ENCODE measurements around the gene LRPAP1.

The LRPAP1 gene

DNA sequence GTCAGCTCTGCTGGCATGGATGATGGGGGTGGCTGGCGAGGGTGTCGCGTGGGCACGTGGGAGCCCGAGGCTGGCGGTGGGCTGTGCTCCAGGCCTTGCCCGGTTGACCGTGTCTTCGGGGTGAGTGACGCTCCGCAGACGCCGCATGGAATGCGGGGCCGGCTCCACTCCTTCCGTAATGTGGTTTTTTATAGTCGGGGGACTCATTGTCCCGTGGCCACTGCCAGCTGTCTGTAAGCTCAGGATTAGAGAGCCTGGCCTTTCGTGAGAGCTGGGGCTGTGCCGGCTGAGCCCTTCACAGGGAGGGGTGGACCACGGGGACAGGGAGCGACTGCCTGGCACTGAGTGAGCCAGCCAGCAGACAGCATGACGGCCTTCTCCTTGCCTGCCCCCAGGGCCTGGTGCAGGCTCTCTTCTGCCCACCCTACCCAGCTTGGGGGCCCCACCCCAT, 48.7 kb downstream of the LRPAP1 start:
- no peak for DNase-seq

DNA sequence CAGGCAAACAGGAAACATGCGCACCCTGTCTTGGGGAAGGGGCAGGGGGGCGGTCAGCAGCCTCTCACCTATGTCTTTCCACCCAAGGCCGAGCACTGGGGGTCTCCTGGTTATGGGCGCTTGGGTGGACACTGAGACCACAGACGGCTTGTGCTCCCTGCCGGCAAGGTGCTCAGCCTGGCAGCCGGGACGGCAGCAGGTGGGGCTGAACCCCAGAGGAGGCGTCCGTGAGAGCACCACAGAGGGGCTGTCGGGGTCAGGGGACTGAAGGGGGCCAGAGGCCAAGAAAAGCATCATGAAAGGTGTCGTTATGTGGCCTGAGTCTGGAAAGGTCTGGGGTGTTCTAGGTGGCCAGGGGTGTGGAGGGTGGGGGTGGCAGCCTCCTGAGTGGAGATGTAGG, 49.5 kb downstream of the LRPAP1 start:
- DNase-seq = no peak

DNA sequence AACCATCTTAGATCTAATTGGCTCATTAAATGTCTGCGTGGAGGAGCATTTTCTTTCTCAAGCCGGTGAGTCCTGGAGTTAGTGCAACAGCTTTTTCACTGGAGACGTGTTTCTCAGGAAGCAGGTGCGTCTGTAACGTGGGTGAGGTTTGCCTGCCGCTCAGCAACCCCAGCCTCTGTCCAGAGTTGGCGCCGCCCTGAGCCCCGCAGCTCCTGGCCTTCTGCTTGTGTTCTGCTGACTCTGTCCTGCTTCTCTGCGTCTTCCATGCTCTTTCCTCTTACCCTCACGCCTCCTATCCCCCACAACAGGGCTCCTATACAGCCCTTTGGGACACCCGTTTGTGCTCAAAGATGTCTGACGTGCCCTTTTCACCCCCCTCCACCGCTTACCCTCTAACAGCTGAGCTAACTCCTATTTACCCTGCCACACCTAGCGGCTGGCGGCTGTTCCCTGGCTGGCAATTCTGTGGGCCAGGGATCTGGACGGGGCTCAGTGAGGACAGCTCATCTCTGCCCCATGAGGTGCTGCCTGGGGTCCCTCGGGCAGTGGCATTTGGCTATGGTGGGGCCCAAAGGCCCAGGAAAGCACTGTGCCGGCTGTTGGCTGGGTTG, 50.3 kb downstream of the LRPAP1 start:
- no peak for DNase-seq

DNA sequence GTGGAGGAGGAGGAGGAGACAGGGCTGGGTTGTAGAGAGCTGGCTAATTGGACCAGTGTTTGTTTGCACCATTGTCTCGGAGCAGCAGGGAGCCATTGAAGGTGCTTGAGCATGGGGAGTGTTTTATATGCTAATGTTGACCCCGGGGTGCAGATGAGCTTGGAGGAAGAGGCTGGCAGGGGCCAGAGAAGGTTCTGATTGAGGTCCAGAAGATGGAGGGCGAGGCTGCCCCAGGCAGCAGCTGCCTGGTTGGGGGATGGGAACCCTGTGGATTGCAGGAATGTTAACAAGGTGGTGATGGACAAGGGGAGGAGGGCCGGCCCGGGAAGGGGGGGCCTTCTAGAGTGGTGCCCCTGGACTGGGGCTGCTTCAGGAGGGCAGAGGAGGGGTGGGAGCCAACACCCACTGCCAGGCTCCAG, 51.1 kb downstream of the LRPAP1 start:
- DNase-seq = no peak

DNA sequence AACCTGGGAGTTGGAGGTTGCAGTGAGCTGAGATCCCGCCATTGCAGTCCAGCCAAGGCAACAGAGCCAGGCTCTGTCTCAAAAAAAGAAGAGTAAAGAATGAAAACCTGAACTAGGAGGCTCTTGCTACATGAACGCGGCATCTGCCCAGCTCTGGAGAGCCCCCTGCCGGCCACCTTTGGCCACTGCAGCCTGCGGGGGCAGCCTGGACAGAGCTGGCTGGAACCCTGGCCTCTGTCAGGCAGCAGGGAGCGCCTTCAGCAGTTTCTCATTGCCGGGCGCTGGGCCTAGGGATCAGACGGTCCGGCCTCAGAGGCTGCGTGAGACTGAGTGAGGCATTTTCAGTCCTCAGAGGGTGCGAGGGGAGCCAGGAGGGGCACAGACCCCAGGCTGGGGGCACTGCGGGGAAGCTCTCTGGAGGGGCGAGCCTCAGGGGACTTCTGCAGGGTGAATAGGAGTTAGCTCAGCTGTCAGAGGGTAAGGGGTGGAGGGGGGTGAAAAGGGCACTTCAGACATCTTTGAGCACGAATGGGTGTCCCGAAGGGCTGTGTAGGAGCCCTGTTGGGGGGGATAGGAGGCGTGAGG, 51.6 kb downstream of the LRPAP1 start:
- DNase-seq = peak; percentile 11

DNA sequence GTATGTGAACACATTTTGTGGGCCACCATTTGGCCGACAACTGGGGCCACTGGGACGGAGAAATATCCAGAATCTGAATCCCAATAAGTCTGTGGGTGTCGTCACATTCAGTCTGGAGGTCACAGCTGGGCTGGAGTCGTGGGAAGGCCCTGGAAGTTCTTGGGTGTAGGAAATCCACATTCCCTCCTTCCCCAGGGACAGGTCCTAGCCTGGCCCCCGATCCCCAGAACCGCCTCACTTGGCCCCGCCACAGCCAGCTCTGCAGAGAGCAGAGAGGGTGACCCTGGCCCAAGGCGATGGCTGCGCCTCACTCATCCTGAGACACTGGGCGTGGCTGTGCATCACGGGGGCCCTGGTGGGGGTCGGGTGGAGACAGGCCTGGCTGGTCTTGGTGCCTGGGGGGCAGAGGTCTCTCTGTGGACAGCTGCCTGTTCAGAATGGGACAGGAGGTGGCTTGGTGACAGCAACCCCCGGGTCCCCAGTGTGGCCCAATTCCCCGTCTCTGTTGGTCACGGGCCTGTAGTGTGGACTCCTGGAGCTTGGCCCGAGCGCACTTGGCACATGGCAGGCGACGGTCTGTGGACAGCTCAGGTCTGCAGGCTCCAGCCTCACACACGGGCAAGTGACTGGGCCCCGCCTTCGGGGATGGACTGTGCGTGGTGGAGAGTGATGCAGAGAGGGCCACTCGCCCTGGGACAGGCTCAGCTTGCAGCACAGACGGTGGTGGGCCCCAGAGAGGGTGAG, 52.7 kb downstream of the LRPAP1 start:
- no peak for DNase-seq

DNA sequence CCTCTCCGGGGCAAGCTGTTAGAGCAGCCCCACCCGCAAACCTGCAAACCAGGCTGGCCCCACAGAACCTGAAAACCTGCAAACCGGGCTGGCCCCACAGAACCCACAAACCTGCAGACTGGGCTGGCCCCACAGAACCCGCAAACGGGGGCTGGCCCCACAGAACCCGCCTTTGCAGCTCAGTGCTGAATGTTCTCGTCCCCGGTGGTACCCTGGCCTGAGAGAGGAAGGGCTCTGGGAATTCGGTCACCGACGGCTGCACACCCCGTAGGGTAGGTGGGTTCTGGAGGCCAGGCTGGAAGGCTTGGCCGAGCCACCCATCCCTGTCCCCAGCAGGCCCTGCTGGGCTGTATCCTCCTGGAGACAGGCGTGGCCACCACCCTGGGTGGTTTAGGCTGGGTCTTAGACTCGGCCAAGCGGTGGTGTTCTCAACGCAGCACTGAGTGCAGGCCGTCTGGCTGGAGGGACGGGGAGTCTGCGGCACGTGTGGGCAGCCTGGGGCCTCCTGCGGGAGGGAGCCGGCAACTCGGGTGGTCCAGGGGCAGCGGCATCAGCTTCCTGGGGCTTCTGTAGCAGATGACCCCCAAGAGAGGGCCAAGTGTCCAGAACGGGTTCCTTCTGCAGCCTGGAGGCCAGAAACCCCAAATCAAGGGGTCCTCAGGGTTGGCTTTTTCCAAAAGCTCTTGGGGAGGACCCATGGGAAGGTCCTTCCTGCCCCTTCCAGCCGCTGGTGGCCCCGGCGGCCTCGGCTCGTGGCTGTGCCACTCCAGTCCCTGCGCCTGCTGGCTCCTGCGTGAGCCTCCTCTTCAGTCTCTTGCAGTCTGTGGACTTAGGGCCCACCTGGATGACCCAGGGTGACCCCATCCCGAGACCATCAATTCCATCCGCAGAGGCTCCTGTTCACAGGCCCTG, 53.5 kb downstream of the LRPAP1 start:
- no peak for DNase-seq

DNA sequence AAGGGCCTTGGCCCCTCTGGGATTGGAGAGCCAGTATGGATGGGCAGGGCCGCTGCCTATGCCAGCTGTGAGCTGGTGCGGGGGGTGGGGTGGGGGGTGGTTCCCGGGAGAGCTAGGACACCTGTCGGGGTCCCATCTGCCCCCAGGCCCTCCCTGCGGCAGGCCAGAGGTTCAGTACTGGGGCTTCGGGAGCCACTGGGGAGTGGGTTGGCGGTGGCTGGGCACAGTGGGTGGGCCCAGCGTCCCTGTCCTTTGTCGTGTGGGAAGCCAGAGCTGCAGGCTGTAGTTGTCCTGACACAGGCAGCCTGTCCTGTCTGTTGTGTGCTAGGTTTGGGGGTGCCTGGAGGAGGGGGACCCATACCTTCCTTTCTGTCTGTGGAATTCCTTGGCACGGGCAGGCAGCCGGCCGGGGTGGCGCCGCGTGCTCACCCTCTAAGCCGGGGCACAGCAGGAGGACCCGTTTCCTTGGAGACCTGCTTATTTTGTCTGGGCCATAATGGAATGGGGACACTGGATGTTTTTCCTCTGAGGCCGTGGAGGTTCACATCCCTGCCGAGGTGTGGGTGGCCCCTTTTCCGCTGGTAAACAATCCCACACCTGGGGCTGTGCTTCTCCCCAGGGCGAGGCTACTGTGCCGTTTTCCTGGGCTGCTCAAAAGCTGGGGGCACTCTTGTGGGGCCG, 54.3 kb downstream of the LRPAP1 start:
- no peak for DNase-seq

DNA sequence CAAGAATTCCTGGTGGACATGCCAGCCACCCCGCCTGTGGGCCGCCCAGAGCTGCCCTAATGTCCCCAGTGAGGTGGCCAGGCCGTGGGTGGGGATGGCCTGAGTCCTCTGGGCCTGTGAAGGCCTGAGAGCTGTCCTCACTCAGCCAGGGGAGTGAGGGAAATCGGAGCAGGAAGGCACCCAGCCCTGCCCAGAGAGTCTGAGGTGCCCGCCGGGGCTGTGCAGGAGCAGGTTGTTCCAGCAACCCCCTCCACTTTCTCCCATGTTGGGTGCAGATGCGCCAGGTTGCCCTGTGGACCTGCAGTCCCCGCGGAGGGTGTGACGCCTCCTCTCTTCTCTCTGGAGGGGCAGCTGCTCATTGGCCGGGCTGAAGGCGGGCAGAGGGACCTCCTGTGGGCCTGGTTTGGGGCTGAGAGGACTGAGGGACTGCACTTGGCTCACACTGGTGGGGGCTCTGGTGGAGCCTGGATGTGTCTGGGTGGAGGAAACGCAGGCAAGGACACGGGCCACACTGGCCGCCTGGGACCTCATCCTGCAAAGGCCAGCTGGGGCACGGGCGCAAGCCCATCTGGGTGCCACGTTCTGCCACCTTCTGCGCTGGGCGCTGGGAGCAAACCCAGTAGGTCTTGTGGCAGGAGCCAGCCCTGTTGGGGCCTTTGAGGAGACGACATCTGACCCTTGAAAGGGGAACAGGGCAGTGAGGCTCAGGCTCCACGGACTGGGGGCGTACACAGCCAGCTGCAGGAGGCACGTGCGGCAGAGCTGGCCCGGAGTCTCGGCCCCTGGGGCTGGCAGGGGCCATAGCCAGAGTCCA, 55.1 kb downstream of the LRPAP1 start:
- no peak for DNase-seq

DNA sequence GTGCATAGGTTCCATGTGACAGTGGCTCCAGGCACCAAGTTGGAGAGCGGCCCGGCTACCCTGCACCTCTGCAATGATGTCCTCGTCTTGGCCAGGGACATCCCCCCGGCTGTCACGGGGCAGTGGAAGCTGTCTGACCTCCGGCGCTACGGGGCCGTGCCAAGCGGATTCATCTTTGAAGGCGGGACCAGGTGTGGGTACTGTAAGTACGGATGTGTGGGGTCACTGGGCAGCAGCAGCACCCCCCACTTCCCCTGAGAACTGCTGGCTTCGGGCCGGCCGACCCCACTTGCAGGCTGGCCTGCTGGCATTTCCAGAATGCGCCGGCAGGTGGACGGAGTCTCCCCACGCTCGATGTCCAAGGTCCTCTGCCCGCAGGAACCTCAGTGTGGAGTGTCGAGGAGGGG, 55.9 kb downstream of the LRPAP1 start:
- no peak for DNase-seq

DNA sequence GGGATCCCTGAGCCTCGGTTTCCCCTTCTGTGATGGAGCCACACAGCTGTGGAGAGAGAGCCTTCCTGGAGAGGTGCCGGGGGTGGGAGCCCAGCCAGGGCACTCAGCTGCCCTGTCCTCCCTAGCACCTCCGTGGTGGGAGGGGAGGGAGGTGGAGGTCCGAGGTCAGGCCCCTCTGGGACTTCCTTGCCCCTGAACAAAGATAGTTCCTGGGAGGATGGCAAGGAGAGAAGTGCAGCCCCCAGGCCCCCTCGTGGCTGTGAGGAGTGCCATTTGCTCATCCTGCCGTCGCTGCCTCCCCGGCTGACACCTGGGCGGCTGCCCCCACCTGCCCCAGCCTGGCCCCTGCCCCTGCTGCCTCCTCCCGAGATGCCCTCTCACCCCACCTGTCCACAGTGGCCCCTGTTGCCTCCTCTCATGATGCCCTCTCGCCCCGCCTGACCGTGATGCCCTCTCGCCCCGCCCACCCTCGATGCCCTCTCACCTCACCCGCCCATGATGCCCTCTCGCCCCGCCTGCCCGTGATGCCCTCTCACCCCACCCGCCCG, 56.4 kb downstream of the LRPAP1 start:
- DNase-seq = no peak

DNA sequence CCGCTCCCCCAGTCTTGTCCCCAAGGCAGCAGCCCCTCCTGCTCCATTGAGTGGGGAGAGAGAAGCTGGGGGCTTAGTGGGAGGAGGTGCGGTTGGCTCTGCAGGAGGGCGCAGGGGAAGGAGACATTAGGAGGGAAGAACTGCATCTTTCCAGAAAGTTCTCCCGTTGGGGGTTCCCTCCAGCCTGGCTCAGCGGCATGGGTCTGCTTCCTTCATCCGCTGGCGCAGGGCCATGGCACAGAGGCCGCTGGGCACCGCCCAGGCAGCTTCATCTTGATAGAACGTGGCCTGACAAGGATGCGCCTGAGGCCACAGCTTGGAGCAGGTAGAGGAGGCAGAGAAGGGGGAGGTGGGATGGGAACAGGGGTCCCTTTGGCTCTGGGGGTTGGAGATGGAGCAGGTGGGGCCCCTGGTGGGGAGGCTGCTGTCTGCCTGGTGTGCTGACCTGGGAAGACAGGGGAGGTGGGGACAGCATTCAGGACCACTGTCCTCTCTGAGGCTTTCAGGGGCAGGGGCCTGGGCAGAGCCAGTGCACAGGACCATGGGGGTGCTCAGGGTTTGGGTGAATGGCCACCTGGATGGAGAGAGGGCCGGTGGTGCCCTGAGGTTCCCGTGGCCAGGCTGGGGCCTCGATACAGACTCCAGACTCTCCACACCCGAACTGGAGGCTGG, 57.0 kb downstream of the LRPAP1 start:
- no peak for DNase-seq

DNA sequence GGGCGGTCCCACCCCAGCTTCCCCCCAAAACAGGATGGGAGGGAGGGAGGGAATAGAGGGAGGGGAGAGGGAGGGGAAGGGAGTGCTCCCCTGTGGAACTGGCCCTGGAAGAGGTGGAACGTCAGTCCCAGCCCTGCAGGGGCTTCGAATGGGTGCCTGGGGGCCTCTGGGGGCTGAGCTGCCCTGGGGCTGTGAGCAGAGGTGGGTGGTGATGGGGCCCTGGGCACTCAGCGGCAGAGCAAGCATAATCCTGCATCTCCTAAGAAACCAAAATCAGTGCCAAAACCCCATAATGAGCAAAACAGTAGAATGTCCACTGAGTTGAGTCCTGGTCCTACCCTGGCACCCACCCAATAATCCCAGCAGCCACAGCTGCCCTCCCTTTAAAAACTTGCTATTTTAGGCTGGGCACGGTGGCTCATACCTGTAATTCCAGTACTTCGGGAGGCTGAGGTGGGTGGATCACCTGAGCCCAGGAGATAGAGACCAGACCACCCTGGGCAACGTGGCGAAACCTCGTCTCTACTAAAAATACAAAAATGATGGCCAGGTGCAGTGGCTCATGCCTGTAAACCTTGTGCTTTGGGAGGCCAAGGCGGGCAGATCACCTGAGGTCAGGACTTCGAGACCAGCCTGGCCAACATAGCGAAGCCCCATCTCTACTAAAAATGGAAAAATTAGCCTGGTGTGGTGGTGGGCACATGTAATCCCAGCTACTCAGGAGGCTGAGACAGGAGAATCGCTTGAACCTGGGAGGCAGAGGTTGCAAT, 58.0 kb downstream of the LRPAP1 start:
- DNase-seq = no peak

DNA sequence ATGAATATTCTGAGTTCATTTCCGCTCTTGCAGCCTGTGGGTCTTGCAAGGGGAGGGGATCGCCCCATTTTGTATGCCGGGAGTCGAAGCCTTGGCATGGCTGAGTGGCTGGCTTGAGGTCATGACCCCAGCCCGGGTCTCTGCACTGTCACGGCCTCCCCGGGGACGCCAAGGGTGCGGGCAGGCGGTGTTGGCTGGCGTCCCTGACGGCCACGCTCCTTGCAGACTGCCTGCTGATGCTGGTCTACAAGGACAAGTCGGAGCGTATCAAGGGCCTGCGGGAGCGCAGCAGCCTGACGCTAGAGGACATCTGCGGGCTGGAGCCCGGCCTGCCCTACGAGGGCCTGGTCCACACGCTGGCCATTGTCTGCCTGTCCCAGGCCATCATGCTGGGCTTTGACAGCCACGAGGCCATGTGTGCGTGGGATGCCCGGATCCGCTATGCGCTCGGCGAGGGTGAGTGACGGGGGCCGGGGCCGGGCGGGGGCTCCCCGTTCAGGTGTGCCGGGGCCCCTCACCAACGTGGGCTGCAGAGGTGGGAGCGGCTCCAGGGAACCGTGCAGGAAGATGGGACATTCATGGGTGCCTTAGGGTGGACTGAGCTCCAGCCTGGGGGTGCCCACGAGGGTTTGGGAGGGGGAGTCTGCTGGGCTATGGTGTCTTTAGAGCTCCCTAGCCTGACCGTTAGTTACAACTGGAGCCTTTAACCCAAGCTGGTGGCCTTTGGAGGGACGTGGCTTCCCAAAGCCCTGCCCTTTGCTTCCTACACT, 58.9 kb downstream of the LRPAP1 start:
- DNase-seq = no peak

DNA sequence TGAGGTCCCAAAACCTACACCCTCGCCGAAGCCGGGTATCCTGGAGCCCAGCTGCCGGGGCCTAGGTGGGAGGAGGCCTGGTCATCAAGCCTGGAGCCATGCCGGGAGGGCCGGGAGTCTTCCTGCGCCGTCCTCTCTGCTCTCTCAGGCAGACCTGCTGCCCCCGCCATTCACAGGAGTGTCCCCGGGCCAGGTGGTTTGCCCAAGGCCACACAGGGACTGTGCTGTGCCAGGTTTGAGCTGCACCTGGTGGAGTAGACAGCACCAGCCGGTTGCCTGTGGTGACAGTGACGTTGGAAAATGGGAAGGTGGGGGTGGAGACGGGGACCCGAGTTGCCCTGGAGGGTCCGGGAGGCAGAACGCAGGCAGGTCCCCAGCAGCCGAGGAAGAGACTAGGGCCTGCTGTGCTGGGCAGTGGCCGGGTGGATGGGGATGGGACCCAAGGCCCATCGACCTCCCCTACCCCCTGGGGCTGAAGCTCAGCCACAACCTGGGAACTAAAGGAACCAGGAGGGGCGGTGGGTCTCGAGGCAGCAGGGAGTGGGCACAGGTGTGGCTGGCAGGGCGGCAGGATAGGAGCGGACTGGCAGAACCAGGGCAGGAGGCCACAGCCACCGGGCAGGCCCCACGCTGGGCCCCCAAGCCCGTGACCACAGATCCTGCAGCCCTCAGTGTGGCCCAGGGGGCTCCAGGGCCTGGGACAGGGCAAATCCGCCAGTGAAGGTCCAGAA, 59.6 kb downstream of the LRPAP1 start:
- no peak for DNase-seq

DNA sequence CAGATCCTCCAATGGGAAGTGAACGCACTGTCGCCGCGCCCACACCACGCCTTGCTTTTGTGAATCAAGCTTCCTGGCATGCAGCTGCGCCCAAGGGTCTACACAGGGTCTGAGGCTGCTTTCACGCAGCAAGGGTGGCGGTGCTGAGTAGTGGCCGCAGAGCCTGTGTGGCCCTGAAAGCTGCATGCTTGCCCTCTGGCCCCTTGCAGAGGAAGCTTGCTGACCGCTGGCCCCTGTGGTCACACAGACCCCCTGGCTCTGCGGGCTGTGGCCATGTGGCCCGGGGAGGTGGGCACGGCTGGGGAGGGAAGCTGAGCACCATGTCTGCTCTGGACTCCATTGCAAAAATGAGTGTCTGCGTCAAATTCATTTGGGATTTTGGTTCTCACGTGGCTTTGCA, 60.3 kb downstream of the LRPAP1 start:
- no peak for DNase-seq

DNA sequence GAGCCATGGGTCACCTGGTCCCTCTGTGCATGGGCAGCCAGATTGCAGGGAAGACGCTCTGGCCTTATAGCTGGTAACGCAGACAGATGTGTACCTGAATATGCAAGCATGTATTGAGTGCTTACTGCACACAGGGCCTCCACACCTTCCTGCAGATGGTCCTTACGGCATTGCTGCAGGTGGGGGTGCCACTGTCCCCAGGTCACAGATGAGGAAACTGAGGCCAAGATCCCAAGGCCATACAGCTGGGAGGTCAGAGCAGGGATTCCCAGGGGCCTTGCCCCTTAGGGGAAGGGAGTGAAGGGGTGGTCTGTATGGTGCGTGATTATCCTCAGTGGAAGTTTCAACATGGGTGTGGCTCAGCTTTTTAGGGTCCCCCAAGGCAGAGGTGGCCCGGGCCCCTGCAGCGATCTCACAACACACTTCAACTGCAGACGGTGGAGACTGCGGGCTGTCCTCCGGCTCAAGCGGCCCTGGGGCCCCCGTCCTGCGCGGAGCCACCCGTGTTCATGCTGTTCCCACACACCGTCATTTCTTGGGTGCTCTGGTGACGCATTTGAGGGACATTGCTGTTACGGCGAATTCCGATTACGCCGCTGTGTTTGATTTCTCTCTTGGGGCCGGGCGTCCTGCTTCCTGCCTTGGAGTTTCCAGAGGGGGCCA, 61.0 kb downstream of the LRPAP1 start:
- no peak for DNase-seq

All from GF-D8 (cell line).